ENCODE measurements around the gene SERPINA12. TPM values are rescaled to one million over a fixed set of nuclear protein-coding genes. Genes with fewer than 3 reads are reported as not detected.

SERPINA12 gene
- total and polyA plus RNA-seq, 10 of the 15 experiments (the other 5 are each of a cell fraction or from before 2014, with no cell fraction given): not detected

DNA sequence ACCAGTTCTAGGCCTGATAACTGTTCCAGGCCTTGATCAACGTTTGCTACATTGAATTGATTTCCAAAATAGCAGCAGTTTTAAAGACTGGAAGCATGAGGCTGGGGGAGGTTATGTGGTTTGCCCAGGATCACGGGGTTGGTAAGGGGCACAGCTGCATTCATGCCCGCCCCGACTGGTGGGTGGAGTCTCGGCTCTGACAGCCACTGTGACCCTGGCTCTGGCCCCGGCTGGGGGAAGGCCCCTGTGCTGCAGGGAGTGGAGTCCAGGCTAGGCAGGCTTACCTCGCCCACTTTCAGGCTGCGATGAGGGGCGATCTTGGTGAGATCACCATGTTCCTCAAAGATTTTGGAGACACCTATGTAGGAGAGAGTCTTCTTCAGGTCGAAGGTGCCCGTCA, 19.9 kb downstream of the SERPINA12 start (continued):
- TF ChIP-seq, protein P1, sequence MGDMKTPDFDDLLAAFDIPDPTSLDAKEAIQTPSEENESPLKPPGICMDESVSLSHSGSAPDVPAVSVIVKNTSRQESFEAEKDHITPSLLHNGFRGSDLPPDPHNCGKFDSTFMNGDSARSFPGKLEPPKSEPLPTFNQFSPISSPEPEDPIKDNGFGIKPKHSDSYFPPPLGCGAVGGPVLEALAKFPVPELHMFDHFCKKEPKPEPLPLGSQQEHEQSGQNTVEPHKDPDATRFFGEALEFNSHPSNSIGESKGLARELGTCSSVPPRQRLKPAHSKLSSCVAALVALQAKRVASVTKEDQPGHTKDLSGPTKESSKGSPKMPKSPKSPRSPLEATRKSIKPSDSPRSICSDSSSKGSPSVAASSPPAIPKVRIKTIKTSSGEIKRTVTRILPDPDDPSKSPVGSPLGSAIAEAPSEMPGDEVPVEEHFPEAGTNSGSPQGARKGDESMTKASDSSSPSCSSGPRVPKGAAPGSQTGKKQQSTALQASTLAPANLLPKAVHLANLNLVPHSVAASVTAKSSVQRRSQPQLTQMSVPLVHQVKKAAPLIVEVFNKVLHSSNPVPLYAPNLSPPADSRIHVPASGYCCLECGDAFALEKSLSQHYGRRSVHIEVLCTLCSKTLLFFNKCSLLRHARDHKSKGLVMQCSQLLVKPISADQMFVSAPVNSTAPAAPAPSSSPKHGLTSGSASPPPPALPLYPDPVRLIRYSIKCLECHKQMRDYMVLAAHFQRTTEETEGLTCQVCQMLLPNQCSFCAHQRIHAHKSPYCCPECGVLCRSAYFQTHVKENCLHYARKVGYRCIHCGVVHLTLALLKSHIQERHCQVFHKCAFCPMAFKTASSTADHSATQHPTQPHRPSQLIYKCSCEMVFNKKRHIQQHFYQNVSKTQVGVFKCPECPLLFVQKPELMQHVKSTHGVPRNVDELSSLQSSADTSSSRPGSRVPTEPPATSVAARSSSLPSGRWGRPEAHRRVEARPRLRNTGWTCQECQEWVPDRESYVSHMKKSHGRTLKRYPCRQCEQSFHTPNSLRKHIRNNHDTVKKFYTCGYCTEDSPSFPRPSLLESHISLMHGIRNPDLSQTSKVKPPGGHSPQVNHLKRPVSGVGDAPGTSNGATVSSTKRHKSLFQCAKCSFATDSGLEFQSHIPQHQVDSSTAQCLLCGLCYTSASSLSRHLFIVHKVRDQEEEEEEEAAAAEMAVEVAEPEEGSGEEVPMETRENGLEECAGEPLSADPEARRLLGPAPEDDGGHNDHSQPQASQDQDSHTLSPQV (IDR thresholded peaks at IDR 0.05): no peak
- no peak for TF ChIP-seq NR2C2 (IDR thresholded peaks at IDR 0.05; ENCODE audit: borderline replicate concordance, control insufficient read depth, insufficient read length, low read depth)
- TF ChIP-seq, protein P2, sequence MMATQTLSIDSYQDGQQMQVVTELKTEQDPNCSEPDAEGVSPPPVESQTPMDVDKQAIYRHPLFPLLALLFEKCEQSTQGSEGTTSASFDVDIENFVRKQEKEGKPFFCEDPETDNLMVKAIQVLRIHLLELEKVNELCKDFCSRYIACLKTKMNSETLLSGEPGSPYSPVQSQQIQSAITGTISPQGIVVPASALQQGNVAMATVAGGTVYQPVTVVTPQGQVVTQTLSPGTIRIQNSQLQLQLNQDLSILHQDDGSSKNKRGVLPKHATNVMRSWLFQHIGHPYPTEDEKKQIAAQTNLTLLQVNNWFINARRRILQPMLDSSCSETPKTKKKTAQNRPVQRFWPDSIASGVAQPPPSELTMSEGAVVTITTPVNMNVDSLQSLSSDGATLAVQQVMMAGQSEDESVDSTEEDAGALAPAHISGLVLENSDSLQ (IDR thresholded peaks at IDR 0.05): no peak
- TF ChIP-seq, protein P3, sequence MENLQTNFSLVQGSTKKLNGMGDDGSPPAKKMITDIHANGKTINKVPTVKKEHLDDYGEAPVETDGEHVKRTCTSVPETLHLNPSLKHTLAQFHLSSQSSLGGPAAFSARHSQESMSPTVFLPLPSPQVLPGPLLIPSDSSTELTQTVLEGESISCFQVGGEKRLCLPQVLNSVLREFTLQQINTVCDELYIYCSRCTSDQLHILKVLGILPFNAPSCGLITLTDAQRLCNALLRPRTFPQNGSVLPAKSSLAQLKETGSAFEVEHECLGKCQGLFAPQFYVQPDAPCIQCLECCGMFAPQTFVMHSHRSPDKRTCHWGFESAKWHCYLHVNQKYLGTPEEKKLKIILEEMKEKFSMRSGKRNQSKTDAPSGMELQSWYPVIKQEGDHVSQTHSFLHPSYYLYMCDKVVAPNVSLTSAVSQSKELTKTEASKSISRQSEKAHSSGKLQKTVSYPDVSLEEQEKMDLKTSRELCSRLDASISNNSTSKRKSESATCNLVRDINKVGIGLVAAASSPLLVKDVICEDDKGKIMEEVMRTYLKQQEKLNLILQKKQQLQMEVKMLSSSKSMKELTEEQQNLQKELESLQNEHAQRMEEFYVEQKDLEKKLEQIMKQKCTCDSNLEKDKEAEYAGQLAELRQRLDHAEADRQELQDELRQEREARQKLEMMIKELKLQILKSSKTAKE (IDR thresholded peaks at IDR 0.05; ENCODE audit: low read depth, poor library complexity, severe bottlenecking): no peak
- TF ChIP-seq EP300 (IDR thresholded peaks at IDR 0.05; ENCODE audit: borderline replicate concordance in 1 of 2, control insufficient read depth in 1 of 2, low read depth in 2 of 2, low read length in 2 of 2): no peak
- TF ChIP-seq KAT2A (conservative IDR thresholded peaks at IDR 0.05; ENCODE audit: control insufficient read depth, low read depth, low read length): no peak
- TF ChIP-seq EED (IDR thresholded peaks at IDR 0.05; ENCODE audit: low read depth): no peak

Data from GM12878 (cell line).